ENCODE results near the gene ITGA11. TPM values are rescaled to one million over a fixed set of nuclear protein-coding genes. Genes with fewer than 3 reads are reported as not detected.

ITGA11 gene
- total RNA-seq, 1 experiment from 2014 or later: 0.70 TPM

GRCh38 chr15:68410466-68411342 lies 21.3 kb downstream of the ITGA11 start:
- ChIA-PET CTCF (no interaction called here), POLR2A (ENCODE audit: unreplicated experiment) (no interaction called here)
- intact Hi-C loops (cut with micrococcal nuclease; ENCODE audit: unreplicated experiment): no loop called here
- no peaks in the 10 kb centered on the region for H4K20me1 ChIP-seq (ENCODE audit: insufficient read depth)
- H3K27me3 ChIP-seq (ENCODE audit: insufficient read depth, low read depth): no peaks in the 10 kb centered on the region
- no peak overlapping the region for H3K27ac ChIP-seq
- H3K4me1 ChIP-seq (replicated peaks; ENCODE audit: insufficient read depth): no peaks in the 10 kb centered on the region
- H3K9me2 ChIP-seq (ENCODE audit: insufficient read depth): no peaks in the 10 kb centered on the region
- H3F3A ChIP-seq (ENCODE audit: insufficient read depth, low read depth): no peaks in the 10 kb centered on the region
- no peak overlapping the region for H2AFZ ChIP-seq
- no TSS peak for BruUV-seq (replicated peaks)
- no peaks in the 10 kb centered on the region for H3K36me3 ChIP-seq (ENCODE audit: low read depth)
- no peak overlapping the region for H3K4me3 ChIP-seq
- no peak for DNase-seq
- no peaks in the 10 kb centered on the region for H3K79me2 ChIP-seq (ENCODE audit: low read depth)
- H3K9me3 ChIP-seq (ENCODE audit: insufficient read depth, low read depth): no peaks in the 10 kb centered on the region
- H3K4me2 ChIP-seq: no peak overlapping the region
- no peak for TF ChIP-seq CTCF (conservative IDR thresholded peaks at IDR 0.05)
- TF ChIP-seq EZH2 (IDR thresholded peaks at IDR 0.05; ENCODE audit: low read depth): no peak

- H3K4me2 ChIP-seq: no peak overlapping the region
- CTCF ChIA-PET: no interaction called here
- no peaks in the 10 kb centered on the region for H3K4me1 ChIP-seq (replicated peaks; ENCODE audit: insufficient read depth)
- H3K27me3 ChIP-seq (ENCODE audit: insufficient read depth, low read depth): no peaks in the 10 kb centered on the region
- no peaks in the 10 kb centered on the region for H4K20me1 ChIP-seq (ENCODE audit: insufficient read depth)
- H3K9me2 ChIP-seq (ENCODE audit: insufficient read depth): no peaks in the 10 kb centered on the region
- POLR2A ChIA-PET (ENCODE audit: unreplicated experiment): no interaction called here
- intact Hi-C loops (cut with micrococcal nuclease; ENCODE audit: unreplicated experiment): no loop called here
- no peak for DNase-seq
- no peak overlapping the region for H3K4me3 ChIP-seq
- no peak overlapping the region for H2AFZ ChIP-seq
- H3F3A ChIP-seq (ENCODE audit: insufficient read depth, low read depth): no peaks in the 10 kb centered on the region
- no peaks in the 10 kb centered on the region for H3K9me3 ChIP-seq (ENCODE audit: insufficient read depth, low read depth)
- no peak for TF ChIP-seq EZH2 (IDR thresholded peaks at IDR 0.05; ENCODE audit: low read depth)
- no peak for TF ChIP-seq CTCF (conservative IDR thresholded peaks at IDR 0.05)
- no peaks in the 10 kb centered on the region for H3K79me2 ChIP-seq (ENCODE audit: low read depth)
- no peaks in the 10 kb centered on the region for H3K36me3 ChIP-seq (ENCODE audit: low read depth)
- BruUV-seq (replicated peaks): no TSS peak
- no peak overlapping the region for H3K27ac ChIP-seq
Measured at GRCh38 chr15:68409736-68410370, 22.1 kb downstream of the ITGA11 start.

GRCh38 chr15:68408971-68409370 lies 23.0 kb downstream of the ITGA11 start:
- H3F3A ChIP-seq (ENCODE audit: insufficient read depth, low read depth): no peaks in the 10 kb centered on the region
- no peak overlapping the region for H3K4me2 ChIP-seq
- H3K27me3 ChIP-seq (ENCODE audit: insufficient read depth, low read depth): no peaks in the 10 kb centered on the region
- H3K9me3 ChIP-seq (ENCODE audit: insufficient read depth, low read depth): no peaks in the 10 kb centered on the region
- no peaks in the 10 kb centered on the region for H3K36me3 ChIP-seq (ENCODE audit: low read depth)
- no peaks in the 10 kb centered on the region for H3K9me2 ChIP-seq (ENCODE audit: insufficient read depth)
- BruUV-seq (replicated peaks): no TSS peak
- no peaks in the 10 kb centered on the region for H3K4me1 ChIP-seq (replicated peaks; ENCODE audit: insufficient read depth)
- H2AFZ ChIP-seq: no peak overlapping the region
- intact Hi-C loops (cut with micrococcal nuclease; ENCODE audit: unreplicated experiment): no loop called here
- H4K20me1 ChIP-seq (ENCODE audit: insufficient read depth): no peaks in the 10 kb centered on the region
- POLR2A ChIA-PET (ENCODE audit: unreplicated experiment): no interaction called here
- no peak overlapping the region for H3K27ac ChIP-seq
- DNase-seq: no peak
- CTCF ChIA-PET: no interaction called here
- H3K4me3 ChIP-seq: no peak overlapping the region
- no peaks in the 10 kb centered on the region for H3K79me2 ChIP-seq (ENCODE audit: low read depth)
- TF ChIP-seq EZH2 (IDR thresholded peaks at IDR 0.05; ENCODE audit: low read depth): no peak
- no peak for TF ChIP-seq CTCF (conservative IDR thresholded peaks at IDR 0.05)

All from PC-9 (cell line).